ENCODE data around the gene HES4. TPM values are rescaled to one million over a fixed set of nuclear protein-coding genes. Genes with fewer than 3 reads are reported as not detected.

The HES4 gene
- total and polyA plus RNA-seq, 2 donors (not counting 3 experiments of a cell fraction or from before 2014, with no cell fraction given) = 30.5 to 37.6 TPM

DNA sequence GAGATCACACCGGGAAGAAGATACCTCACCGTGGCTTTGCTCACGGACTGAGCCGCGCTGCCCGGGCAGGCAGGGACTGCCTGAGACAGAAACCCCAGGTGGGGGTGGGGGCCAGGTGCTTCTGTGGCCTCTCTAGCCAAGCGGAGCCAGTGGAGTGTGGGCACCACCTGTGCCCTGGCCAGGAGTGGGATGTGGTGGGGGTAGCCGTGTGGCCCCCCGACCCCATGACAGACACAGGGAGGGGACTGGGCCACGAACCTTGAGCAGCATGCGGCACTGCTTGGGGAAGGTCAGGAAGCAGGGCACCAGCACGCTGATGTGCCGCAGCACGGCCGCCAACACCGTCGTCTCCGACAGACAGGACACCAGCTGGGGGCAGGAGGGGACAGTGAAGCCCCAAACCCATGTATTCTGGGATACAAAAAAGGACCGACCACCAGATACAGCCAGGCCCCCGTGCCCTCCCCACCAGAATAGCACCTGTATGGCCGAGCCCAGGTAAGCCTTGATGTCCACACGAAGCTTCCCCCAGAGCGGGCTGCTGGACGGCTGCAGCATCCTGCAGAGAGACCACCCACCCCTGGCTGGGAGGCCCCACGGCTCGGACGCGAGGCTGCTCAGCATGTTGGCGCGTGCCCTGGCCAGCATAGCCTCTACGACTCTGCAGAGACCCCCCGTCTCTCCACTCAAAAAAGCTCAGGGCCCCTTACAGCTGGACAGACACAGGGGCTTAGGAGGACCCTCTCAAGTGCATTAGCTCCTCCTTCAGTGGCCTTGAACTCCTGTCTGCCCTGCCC is 46.2 kb downstream of the HES4 start:
- Histone ChIP-seq H3K4me1 (ENCODE audit: control insufficient read depth, extremely low read depth, insufficient read depth, low read length) (peaks cover 5% of the 10 kb centered on the region), H3K9ac (replicated peaks; ENCODE audit: extremely low read depth, insufficient read depth, low read length) (no peak overlapping the region), H2AFZ (ENCODE audit: low read depth, low read length) (no peak overlapping the region), H3K4me3 (replicated peaks in 1 of 3; ENCODE audit: insufficient read depth in 1 of 3, low read depth in 1 of 3, low read length in 3 of 3) (no peak overlapping the region), H3K4me2 (ENCODE audit: insufficient read depth, low read length) (no peak overlapping the region), H4K20me1 (replicated peaks; ENCODE audit: control insufficient read depth, extremely low read depth, insufficient read depth, low read length) (no peaks in the 10 kb centered on the region), H3K9me3 (replicated peaks; ENCODE audit: control insufficient read depth, insufficient read depth, low read length) (no peaks in the 10 kb centered on the region), H3K27me3 (ENCODE audit: control insufficient read depth in 2 of 2, insufficient read depth in 2 of 2, low read length in 2 of 2) (no peaks in the 10 kb centered on the region), H3K79me2 (ENCODE audit: control insufficient read depth, insufficient read depth, low read length) (peaks cover 15% of the 10 kb centered on the region), H3K9me1 (replicated peaks; ENCODE audit: control insufficient read depth, extremely low read depth, insufficient read depth, low read length) (no peaks in the 10 kb centered on the region), H3K36me3 (ENCODE audit: control insufficient read depth in 2 of 2, extremely low read depth in 1 of 2, insufficient read depth in 2 of 2, low read length in 2 of 2) (peaks cover 0 to 64% of the 10 kb centered on the region in 2 experiments), H3K27ac (ENCODE audit: insufficient read depth, low read depth, low read length) (no peak overlapping the region)
- dilution Hi-C loops (cut with MboI; ENCODE audit: extremely low pct_ligation_motif_present, low sequenced_read_pairs) (no loop called here), intact Hi-C loops (cut with micrococcal nuclease) (no loop called here)
- ChIA-PET POLR2A (no interaction called here), CTCF (no interaction called here)
- FAIRE-seq = no peak
- TF ChIP-seq, protein P1, sequence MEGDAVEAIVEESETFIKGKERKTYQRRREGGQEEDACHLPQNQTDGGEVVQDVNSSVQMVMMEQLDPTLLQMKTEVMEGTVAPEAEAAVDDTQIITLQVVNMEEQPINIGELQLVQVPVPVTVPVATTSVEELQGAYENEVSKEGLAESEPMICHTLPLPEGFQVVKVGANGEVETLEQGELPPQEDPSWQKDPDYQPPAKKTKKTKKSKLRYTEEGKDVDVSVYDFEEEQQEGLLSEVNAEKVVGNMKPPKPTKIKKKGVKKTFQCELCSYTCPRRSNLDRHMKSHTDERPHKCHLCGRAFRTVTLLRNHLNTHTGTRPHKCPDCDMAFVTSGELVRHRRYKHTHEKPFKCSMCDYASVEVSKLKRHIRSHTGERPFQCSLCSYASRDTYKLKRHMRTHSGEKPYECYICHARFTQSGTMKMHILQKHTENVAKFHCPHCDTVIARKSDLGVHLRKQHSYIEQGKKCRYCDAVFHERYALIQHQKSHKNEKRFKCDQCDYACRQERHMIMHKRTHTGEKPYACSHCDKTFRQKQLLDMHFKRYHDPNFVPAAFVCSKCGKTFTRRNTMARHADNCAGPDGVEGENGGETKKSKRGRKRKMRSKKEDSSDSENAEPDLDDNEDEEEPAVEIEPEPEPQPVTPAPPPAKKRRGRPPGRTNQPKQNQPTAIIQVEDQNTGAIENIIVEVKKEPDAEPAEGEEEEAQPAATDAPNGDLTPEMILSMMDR (IDR thresholded peaks at IDR 0.05; ENCODE audit: extremely low read depth in 1 of 2, insufficient read depth in 1 of 2, low read depth in 1 of 2, low read length in 2 of 2) = no peak
- TF ChIP-seq POLR2AphosphoS5 (IDR thresholded peaks at IDR 0.05; ENCODE audit: insufficient read depth, low read depth, low read length) (no peak), POLR2A (IDR thresholded peaks at IDR 0.05; ENCODE audit: low read depth, low read length) (no peak), EZH2 (IDR thresholded peaks at IDR 0.05; ENCODE audit: borderline replicate concordance, low read depth, low read length, severe bottlenecking) (no peak), GATA2 (IDR thresholded peaks at IDR 0.05; ENCODE audit: insufficient read depth, insufficient read length, low read depth, low read length) (no peak), JUN (IDR thresholded peaks at IDR 0.05; ENCODE audit: borderline replicate concordance, insufficient read depth, insufficient read length, low read depth) (no peak), FOS (IDR thresholded peaks at IDR 0.05; ENCODE audit: borderline replicate concordance, insufficient read depth, low read length) (no peak), MYC (IDR thresholded peaks at IDR 0.05; ENCODE audit: low read depth, low read length) (no peak)
- TF ChIP-seq, protein P2, sequence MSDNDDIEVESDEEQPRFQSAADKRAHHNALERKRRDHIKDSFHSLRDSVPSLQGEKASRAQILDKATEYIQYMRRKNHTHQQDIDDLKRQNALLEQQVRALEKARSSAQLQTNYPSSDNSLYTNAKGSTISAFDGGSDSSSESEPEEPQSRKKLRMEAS (IDR thresholded peaks at IDR 0.05; ENCODE audit: insufficient read depth, insufficient read length) = no peak
- BruUV-seq (replicated peaks) = no TSS peak
- DNase-seq (ENCODE audit: low read depth, low spot score) = no peak
